H1 (cell line): ENCODE data around the gene MAN1C1. TPM values are rescaled to one million over a fixed set of nuclear protein-coding genes. Genes with fewer than 3 reads are reported as not detected.
A peak's percentile ranks its signal among the peaks of the same experiment; 100 is the strongest.

ENCODE experiments used
- CTCF ChIA-PET: fragments of 300-600 bp; sonication (Branson Sonifier 250); formaldehyde crosslinking; loops from one replicate; lab custom pipeline; 2021; ENCODE audit not compliant: partially characterized antibody; lab: Charles Lee
- POLR2A ChIA-PET: fragments of 300-600 bp; sonication (Branson Sonifier 250); formaldehyde crosslinking; loops from one replicate; lab custom pipeline; 2021; ENCODE audit warnings: inconsistent platforms; ENCODE audit not compliant: partially characterized antibody; lab: Charles Lee
- DNase-seq, 2 experiments: peaks; one replicate each; pipeline versions ENCODE4 v3.0.0 to v3.0.0-alpha.2; 2010 to 2022; ENCODE audit warnings: low spot score in 2 of 2, low read depth in 1 of 2, mixed read lengths in 1 of 2
- FAIRE-seq: peaks from 2 replicates; lab custom pipeline; 2011; peaks lifted over from hg19 to GRCh38; lab: Jason Lieb, UNC
- H2AFZ ChIP-seq: 2 replicates; pipeline ENCODE4 v1.8.1; 2012; ENCODE audit warnings: low read length, inconsistent platforms
- H2AK5ac ChIP-seq: 2 replicates; pipeline ENCODE4 v1.6.1; 2013; ENCODE audit warnings: low read depth, low read length
- H2BK120ac ChIP-seq: replicated peaks from 2 replicates; pipeline ENCODE3; 2013; ENCODE audit warnings: low read depth, low read length, inconsistent platforms
- H2BK12ac ChIP-seq: 2 replicates; pipeline ENCODE4 v1.6.1; 2013; ENCODE audit warnings: low read depth, low read length
- H2BK15ac ChIP-seq: 2 replicates; pipeline ENCODE4 v1.6.1; 2013; ENCODE audit warnings: low read length
- H2BK20ac ChIP-seq: 2 replicates; pipeline ENCODE4 v1.6.1; 2013; ENCODE audit warnings: low read length
- H2BK5ac ChIP-seq: 2 replicates; pipeline ENCODE4 v1.6.1; 2013; ENCODE audit warnings: low read depth, low read length
- H3K14ac ChIP-seq: 2 replicates; pipeline ENCODE4 v1.6.1; 2013; ENCODE audit warnings: inconsistent platforms; ENCODE audit not compliant: insufficient read length
- H3K18ac ChIP-seq: 2 replicates; pipeline ENCODE4 v1.6.1; 2013; ENCODE audit warnings: low read length; ENCODE audit errors: extremely low read depth
- H3K23ac ChIP-seq: 2 replicates; pipeline ENCODE4 v1.6.1; 2013; ENCODE audit warnings: inconsistent platforms; ENCODE audit not compliant: insufficient read length
- H3K23me2 ChIP-seq: 2 replicates; pipeline ENCODE4 v1.6.1; 2013; ENCODE audit warnings: low read depth, low read length
- H3K27ac ChIP-seq: 2 replicates; pipeline ENCODE4 v1.6.1; 2011; ENCODE audit warnings: low read depth, low read length, inconsistent platforms
- H3K27me3 ChIP-seq, 4 experiments: replicated peaks in 1 of 4; 1 replicate in 1 of 4; 2 replicates in 3 of 4; pipeline versions ENCODE4 v1.6.1 to v1.8.1; 2011 to 2013; ENCODE audit warnings: low read length in 3 of 4, mild to moderate bottlenecking in 3 of 4, inconsistent platforms in 2 of 4, mixed read lengths in 2 of 4, moderate library complexity in 1 of 4; ENCODE audit not compliant: control insufficient read depth in 3 of 4, insufficient read depth in 3 of 4; ENCODE audit errors: extremely low read depth in 1 of 4
- H3K36me3 ChIP-seq, 4 experiments: 2 replicates each; pipeline versions ENCODE4 v1.6.1 to v1.8.1; 2011 to 2013; ENCODE audit warnings: mild to moderate bottlenecking in 4 of 4, low read length in 3 of 4, moderate library complexity in 2 of 4, control low read depth in 1 of 4, inconsistent platforms in 1 of 4; ENCODE audit not compliant: insufficient read depth in 4 of 4, control insufficient read depth in 2 of 4
- H3K4ac ChIP-seq: replicated peaks from 2 replicates; pipeline ENCODE3; 2013; ENCODE audit warnings: low read length, low read depth, mixed read lengths, inconsistent platforms; ENCODE audit not compliant: insufficient read length
- H3K4me1 ChIP-seq, 4 experiments: replicated peaks in 1 of 4; 1 replicate in 1 of 4; 2 replicates in 3 of 4; pipeline versions ENCODE4 v1.6.1 to v1.8.1; 2011 to 2013; ENCODE audit warnings: low read length in 3 of 4, inconsistent platforms in 2 of 4, mixed read lengths in 1 of 4; ENCODE audit not compliant: insufficient read depth in 4 of 4, control insufficient read depth in 3 of 4
- H3K4me2 ChIP-seq, 2 experiments: 2 replicates each; pipeline versions ENCODE4 v1.6.1 to v1.8.1; 2011 to 2013; ENCODE audit warnings: low read depth in 2 of 2, low read length in 2 of 2, control low read depth in 1 of 2, inconsistent platforms in 1 of 2, mild to moderate bottlenecking in 1 of 2; ENCODE audit not compliant: insufficient read depth in 1 of 2
- H3K4me3 ChIP-seq, 4 experiments: fragments of 200-600, 300-600 bp in 1 of 4; sonication (generic), shearing (Covaris generic), sonication (Bioruptor Twin) in 1 of 4; 2 replicates each; pipeline versions ENCODE4 v1.5.1 to v1.8.1; 2011 to 2016; ENCODE audit warnings: low read length in 4 of 4, low read depth in 3 of 4, control low read depth in 2 of 4, inconsistent platforms in 2 of 4, mild to moderate bottlenecking in 2 of 4, mixed read lengths in 1 of 4, moderate library complexity in 1 of 4; ENCODE audit not compliant: insufficient read depth in 2 of 4; ENCODE audit errors: extremely low read depth in 1 of 4
- H3K56ac ChIP-seq: replicated peaks from 2 replicates; pipeline ENCODE3; 2013; ENCODE audit warnings: low read depth, mild to moderate bottlenecking, mixed read lengths, low read length, inconsistent platforms; ENCODE audit not compliant: insufficient read length
- H3K79me1 ChIP-seq: 2 replicates; pipeline ENCODE4 v1.6.1; 2013; ENCODE audit warnings: low read depth, low read length, control low read depth
- H3K79me2 ChIP-seq, 2 experiments: 2 replicates each; pipeline versions ENCODE4 v1.6.1 to v1.8.1; 2012 to 2013; ENCODE audit warnings: low read length in 2 of 2, mild to moderate bottlenecking in 2 of 2, inconsistent platforms in 1 of 2; ENCODE audit not compliant: insufficient read depth in 2 of 2, control insufficient read depth in 1 of 2
- H3K9ac ChIP-seq, 4 experiments: replicated peaks in 1 of 4; 1 replicate in 1 of 4; 2 replicates in 3 of 4; pipeline versions ENCODE4 v1.6.1 to v1.8.1; 2011 to 2013; ENCODE audit warnings: low read depth in 3 of 4, low read length in 3 of 4, control low read depth in 2 of 4, mild to moderate bottlenecking in 2 of 4, moderate library complexity in 2 of 4, inconsistent platforms in 1 of 4; ENCODE audit errors: extremely low read depth in 1 of 4
- H3K9me3 ChIP-seq, 2 experiments: 2 replicates each; pipeline versions ENCODE4 v1.6.1 to v1.8.1; 2012 to 2013; ENCODE audit warnings: mild to moderate bottlenecking in 2 of 2, moderate library complexity in 2 of 2, control low read depth in 1 of 2, inconsistent platforms in 1 of 2, low read depth in 1 of 2, low read length in 1 of 2, mixed read lengths in 1 of 2; ENCODE audit not compliant: insufficient read depth in 2 of 2
- H4K20me1 ChIP-seq, 2 experiments: replicated peaks in 1 of 2; 2 replicates each; pipeline versions ENCODE3 to v1.8.1; 2011 to 2013; ENCODE audit warnings: inconsistent platforms in 2 of 2, low read length in 2 of 2, mild to moderate bottlenecking in 1 of 2; ENCODE audit not compliant: insufficient read depth in 2 of 2, control insufficient read depth in 1 of 2
- H4K5ac ChIP-seq: 2 replicates; pipeline ENCODE4 v1.6.1; 2013; ENCODE audit warnings: low read length, low read depth, mixed read lengths, inconsistent platforms; ENCODE audit not compliant: insufficient read length
- H4K8ac ChIP-seq: 2 replicates; pipeline ENCODE4 v1.8.0; 2013; ENCODE audit warnings: mild to moderate bottlenecking, moderate library complexity, low read length, inconsistent platforms; ENCODE audit not compliant: insufficient read depth; ENCODE audit errors: extremely low read depth
- H4K91ac ChIP-seq: replicated peaks from 2 replicates; pipeline ENCODE3; 2013; ENCODE audit warnings: low read length, mixed read lengths, inconsistent platforms; ENCODE audit not compliant: insufficient read length
- EZH2 ChIP-seq: fragments of 200-600 bp; sonication (generic); IDR thresholded peaks from 2 replicates; pipeline ENCODE4 v1.7.1; 2012; ENCODE audit warnings: low read depth, mild to moderate bottlenecking, moderate library complexity, low read length, inconsistent platforms; ENCODE audit not compliant: severe bottlenecking
- RFX5 ChIP-seq: IDR thresholded peaks from 2 replicates; pipeline ENCODE4 v1.6.1; 2011; ENCODE audit warnings: low read depth, low read length, improper control_type of control experiment, borderline replicate concordance
- SAP30 ChIP-seq: fragments of 300-600 bp; sonication (generic); IDR thresholded peaks from 2 replicates; pipeline ENCODE4 v1.7.1; 2012; ENCODE audit warnings: low read length, moderate library complexity, mild to moderate bottlenecking, inconsistent platforms; ENCODE audit not compliant: insufficient read depth, insufficient replicate concordance
- SP2 ChIP-seq: IDR thresholded peaks from 2 replicates; pipeline ENCODE4 v1.6.1; 2012; ENCODE audit warnings: mild to moderate bottlenecking, low read length, inconsistent platforms
- TAF7 ChIP-seq: optimal IDR thresholded peaks from 2 replicates; pipeline ENCODE3; 2011; ENCODE audit warnings: low read depth, mild to moderate bottlenecking, inconsistent platforms, low read length, moderate library complexity, borderline replicate concordance
- TBP ChIP-seq: IDR thresholded peaks from 2 replicates; pipeline ENCODE4 v1.6.1; 2011; ENCODE audit warnings: low read depth, low read length, improper control_type of control experiment
- WGBS, 2 experiments: shearing (Covaris generic) in 1 of 2; methylation state at CpG; one replicate each; pipeline versions ENCODE4 v1.1.6 to v1.1.7; 2013 to 2015; ENCODE audit warnings: low lambda C conversion rate in 2 of 2, mixed read lengths in 2 of 2, inconsistent platforms in 1 of 2, low coverage in 1 of 2, missing lambda C conversion rate in 1 of 2; ENCODE audit not compliant: insufficient replicate concordance in 2 of 2, insufficient coverage in 1 of 2, insufficient read length in 1 of 2; ENCODE audit errors: extremely low coverage in 1 of 2, missing lambda C conversion rate in 1 of 2; 5-methylcytosine and 5-hydroxymethylcytosine counted together
- polyA plus RNA-seq, 7 experiments: library from polyadenylated mRNA; depleted of rRNA in 3 of 7; stranded (reverse) in 5 of 7; unstranded in 2 of 7; fragments of >200 nt in 5 of 7; fragments of 200-250 nt in 2 of 7; gene quantifications; 1 replicate in 5 of 7; 2 replicates in 1 of 7; 4 replicates in 1 of 7; pipeline versions ENCODE4 v1.2.1 to v1.2.3, GENCODE V29; 2011 to 2013; ENCODE audit warnings: missing spikeins in 2 of 7, mixed read lengths in 2 of 7
- total RNA-seq: library from RNA; stranded (reverse); fragmentation: NEBNext Ultra II Directional; extraction: Animal tissue kit (Norgen Biotek cat#: 25700); gene quantifications from 2 replicates; pipeline ENCODE4 v1.2.1, GENCODE V29; 2021

MAN1C1 gene
- total and polyA plus RNA-seq, 2 of the 8 experiments (the other 6 are each of a cell fraction or from before 2014, with no cell fraction given) = 7.8 to 15.2 TPM

DNA sequence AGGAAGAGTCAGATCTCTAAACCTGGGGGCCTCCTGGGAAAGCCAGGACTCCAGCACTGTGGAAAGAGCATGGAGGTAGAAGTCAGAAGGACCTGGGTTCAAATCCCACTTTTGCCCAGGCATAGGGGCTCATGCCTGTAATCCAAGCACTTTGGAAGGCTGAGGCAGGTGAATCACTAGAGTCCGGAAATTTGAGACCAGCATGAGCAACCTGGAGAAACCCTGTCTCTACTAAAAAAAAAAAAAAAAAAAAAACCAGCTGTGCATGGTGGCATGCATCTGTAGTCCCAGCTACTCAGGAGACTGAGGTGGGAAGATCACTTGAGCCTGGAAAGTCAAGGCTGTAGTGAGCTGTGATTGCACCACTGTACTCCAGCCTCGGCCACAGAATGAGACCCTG is 41.4 kb upstream of the MAN1C1 start:
- Histone ChIP-seq H3K23me2 (no peaks in the 10 kb centered on the region), H3K27me3 (no peaks in the 10 kb centered on the region), H3K56ac (no peak overlapping the region), H3K79me2 (no peaks in the 10 kb centered on the region), H2BK120ac (no peak overlapping the region), H2BK12ac (no peak overlapping the region), H4K8ac (no peak overlapping the region), H3K9ac (no peak overlapping the region), H2BK15ac (no peak overlapping the region), H3K14ac (no peak overlapping the region), H4K91ac (no peak overlapping the region), H2BK20ac (no peak overlapping the region), H3K27ac (no peak overlapping the region), H4K20me1 (peaks cover 0 to 4% of the 10 kb centered on the region in 2 experiments), H3K4me2 (no peak overlapping the region), H3K36me3 (no peaks in the 10 kb centered on the region), H3K23ac (no peak overlapping the region), H3K18ac (no peak overlapping the region), H3K4me1 (peaks cover 0 to 23% (median 12%) of the 10 kb centered on the region in 4 experiments; a peak in 6 of 7 replicates), H3K4me3 (no peak overlapping the region), H3K9me3 (no peaks in the 10 kb centered on the region), H4K5ac (no peak overlapping the region), H3K4ac (no peak overlapping the region), H2BK5ac (no peak overlapping the region), H3K79me1 (no peaks in the 10 kb centered on the region), H2AFZ (no peak overlapping the region), H2AK5ac (no peak overlapping the region)
- ChIA-PET POLR2A (no interaction called here), CTCF (interaction anchor here (0.6 to 1.2 kb wide), 4 partner anchors 22 to 234 kb away, joined by 3 read pairs; no protein-coding TSS in a partner anchor)
- no peak for FAIRE-seq
- 80% methylated on average over 2 of the region's 2 CpGs; no CpG with 5 or more reads in 1 of the 2 experiments for WGBS, 2 experiments
- no peak for DNase-seq
- TF ChIP-seq TAF7 (no peak), SAP30 (no peak), EZH2 (no peak), TBP (peak; percentile 72; the same call in 1 of the 2 replicates), RFX5 (no peak), SP2 (no peak)
